ENCODE measurements around the gene SND1.
"Not testable (repeated sequence)": the region's sequence is repeated elsewhere in the genome, so short reads cannot be mapped to it uniquely, and the experiment has no call there.

The SND1 gene

DNA sequence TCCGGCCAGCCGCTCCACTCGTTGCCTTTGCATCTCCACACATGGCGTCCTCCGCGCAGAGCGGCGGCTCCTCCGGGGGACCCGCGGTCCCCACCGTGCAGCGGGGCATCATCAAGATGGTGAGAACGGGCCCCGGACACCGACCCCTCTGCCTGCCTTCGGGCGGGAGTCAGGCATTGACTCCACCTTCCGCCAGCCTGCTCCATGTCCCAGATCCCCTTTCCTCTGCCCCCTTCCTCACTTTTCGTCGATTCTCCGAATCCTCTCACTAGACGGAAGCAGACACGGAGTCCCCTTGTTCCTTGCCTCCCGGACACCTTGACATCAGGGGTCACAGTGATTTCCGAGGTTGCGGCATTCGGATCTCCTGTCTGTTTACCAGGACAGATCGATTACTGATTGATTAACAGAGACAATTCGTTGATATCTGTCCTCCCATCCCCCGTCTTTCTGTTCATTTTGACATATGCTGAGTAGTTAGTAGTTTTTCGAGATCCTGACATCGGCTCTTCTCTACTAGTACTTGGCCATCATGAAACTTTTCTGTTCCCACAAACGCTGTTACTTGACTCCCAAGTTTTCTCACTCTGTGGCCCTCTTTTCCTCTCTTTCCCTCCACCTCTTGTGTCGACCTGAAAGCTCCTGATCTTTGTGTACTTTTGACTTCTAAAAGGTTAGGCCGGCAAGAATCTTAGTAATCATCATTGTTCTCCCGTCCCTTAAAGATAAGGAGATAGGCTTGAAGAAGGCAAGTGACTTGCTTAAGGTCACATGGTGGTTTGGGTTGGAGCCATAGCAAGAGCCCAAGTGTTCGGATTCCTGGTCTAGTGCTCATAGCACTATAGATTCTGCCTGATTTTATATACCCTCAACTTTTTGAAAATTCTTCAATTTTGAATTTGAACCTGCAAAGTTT is 597 bp downstream of the SND1 start:
- no peak for DNase-seq (ENCODE audit: low read depth in 2 of 2)

DNA sequence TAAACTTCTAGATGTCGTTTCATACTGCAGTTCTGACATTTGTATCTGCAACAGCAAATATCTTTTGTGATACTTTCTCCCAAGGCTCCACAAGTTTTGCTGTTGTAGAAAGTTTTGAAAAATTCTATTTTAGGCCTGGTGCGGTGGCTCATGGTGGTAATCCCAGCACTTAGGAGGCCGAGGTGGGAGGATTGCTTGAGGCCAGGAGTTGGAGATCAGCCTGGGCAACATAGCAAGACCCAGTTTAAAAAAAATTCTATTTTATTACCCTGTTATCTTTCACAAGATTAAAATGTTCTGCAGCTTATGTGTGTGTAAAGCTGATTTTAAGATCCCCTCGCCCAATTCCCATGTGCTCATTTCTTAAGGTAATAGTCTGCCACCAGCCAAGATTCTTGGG is 1.4 kb downstream of the SND1 start:
- DNase-seq (ENCODE audit: low read depth in 2 of 2) = no peak

GRCh38 chr7:127654404-127655394 is 2.7 kb downstream of the SND1 start:
- DNase-seq (ENCODE audit: low read depth in 2 of 2) = no peak

DNA sequence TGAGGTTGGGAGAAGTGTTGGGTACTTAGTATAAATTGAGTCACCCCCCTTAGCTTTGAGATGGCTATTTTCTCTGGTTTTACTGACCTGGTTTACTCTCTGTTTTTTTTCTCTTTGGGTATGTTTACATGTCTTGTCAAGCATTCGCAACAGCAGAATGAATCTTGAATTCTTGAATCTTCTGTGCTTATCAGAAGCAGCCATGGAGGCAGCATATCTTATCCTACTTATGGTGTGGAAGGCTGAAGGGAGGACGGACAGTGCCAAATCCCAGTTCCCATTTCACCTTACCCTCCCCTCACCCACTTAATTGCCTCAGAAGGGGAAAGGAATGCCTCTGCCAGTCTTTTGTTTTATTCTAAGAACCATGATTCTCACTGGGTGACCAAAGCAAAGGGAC is 3.7 kb downstream of the SND1 start:
- DNase-seq (ENCODE audit: low read depth in 2 of 2) = no peak

DNA sequence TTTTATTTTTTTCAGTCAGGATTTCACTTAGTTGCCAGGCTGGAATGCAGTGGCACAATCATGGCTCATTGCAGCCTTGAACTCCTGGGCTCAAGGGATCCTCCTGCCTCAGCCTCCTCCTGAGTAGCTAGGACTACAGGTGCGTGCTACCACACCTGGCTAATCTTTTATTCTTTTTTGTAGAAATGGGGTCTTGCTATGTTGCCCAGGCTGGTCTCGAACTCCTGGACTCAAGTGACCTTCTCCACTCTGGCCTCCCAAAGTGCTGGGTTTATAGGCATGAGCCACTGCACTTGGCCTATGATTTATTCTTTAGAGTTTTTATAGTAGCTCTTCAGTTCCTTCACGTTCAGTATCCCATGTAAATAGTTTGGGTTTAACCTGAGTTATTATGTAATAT is 5.5 kb downstream of the SND1 start:
- no peak for DNase-seq (ENCODE audit: low read depth in 2 of 2)

DNA sequence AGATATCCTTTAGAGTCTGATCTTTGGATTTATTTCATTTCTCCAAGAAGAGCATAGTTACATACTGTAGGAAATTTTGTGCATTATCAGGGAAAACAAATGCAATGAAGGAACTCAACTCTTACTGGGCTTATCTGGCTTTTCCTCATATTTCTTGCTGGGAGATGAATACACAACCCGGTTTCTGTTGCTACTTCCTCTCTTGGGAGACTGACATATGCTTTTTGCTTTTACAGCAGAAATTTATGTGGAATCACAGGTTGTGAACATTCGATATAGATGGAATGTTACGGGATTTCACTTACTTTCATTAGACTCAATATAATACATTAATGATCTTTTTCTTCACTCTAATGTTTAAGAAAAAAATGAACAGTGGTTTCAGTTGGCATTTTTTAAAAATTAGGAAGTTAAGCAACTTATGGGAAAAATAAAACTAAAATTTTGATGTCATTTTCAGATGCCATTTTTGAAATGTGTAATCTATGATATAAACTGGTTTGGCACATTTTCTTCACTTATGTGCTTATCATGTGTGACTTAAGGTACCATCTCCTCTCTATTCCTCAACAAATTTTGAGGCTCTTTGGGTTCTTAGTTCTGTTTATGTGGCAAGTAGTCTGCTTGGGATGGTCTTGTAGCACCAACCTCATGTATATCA is 7.1 kb downstream of the SND1 start:
- DNase-seq (ENCODE audit: low read depth in 2 of 2) = no peak

DNA sequence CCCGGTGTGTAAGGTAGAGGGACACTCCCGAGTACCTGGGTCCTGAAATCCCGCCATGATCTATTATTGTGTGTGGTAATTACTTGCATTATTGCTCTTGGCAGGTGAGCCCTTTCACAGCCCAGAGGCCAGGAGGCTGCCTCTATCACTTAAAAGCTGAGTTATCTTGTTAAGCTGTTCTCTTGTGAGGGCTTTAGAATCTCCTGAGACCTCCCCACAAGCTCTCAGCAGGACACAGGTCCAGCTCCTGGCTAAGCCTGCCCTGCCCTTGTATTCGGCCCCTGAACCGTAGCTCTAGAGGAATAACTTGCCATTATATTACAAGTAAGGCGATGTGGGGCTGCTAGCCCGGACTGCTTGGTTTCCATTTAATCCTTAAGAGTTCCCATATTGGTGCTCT is 13.9 kb downstream of the SND1 start:
- DNase-seq (ENCODE audit: low read depth in 2 of 2) = no peak

DNA sequence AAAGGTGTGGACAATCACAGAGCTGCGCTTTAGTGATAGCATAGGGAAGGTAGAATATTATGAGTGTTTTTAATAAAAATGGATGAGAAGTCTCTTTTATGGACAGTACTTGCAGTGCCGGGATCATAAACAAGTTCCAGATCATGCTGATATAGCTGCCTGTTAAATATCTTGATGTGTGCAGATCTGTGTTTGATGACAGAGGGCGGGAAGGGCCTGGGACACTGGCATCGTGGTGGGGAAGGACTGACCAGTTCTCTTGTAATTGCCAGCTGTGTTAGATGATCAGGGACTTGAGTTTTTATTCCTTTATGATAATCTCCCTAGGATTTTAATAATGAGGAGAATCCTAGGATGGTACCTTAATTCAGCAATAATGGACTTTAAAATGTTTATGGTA is 14.6 kb downstream of the SND1 start:
- no peak for DNase-seq (ENCODE audit: low read depth in 2 of 2)

DNA sequence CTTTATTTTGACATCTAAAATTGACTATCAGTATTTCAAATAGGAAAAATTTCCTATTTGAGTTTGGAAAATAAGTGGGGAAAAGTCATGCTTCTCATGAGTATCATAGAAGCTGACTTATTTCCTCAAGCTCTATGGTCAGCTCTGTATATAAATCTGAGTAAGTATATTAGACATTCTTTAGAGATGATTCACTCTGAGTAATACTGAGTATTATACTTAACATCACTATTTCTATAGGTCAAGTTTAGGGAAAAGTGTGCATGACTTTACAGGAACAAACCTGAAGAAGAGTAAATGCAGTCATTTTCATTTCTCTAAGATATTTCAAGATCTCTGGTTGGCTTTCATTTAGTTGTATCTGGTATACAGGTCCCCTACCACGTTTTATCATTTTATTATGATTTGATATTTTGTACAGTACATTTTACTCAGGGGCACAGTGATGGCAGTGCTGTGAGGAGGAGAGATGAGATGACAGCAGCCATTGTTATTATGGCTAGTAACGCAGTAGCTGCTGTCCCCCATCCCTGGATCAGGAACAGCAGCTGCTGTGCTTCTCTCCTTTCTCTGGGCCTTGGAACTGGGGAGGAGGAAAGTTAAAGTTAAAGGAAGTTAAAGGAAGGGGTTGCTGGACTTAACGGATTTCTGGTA is 15.2 kb downstream of the SND1 start:
- no peak for DNase-seq (ENCODE audit: low read depth in 2 of 2)

- no peak for DNase-seq (ENCODE audit: low read depth in 2 of 2)
These were observed 16.0 kb downstream of the SND1 start for GRCh38 chr7:127667759-127668530.

DNA sequence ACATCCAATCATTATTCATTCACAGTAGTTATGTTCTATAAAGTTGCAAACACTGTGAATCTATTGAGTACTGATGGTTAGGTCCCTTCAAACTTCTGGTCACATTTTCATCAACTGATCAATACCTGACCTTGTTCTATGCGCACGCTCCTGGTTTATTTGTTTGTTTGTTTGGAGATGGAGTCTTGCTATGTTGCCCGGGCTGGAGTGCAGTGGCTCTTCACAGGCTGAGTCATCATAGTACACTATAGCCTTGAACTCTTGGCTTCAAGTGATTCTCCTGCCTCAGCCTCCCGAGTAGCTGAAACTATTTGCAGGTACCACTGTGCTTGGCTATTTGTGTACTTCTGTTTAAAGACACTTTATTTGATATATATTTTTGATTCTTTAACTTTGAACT is 19.3 kb downstream of the SND1 start:
- no peak for DNase-seq (ENCODE audit: low read depth in 2 of 2)

GRCh38 chr7:127673902-127674301 is 21.9 kb downstream of the SND1 start:
- DNase-seq (ENCODE audit: low read depth in 2 of 2) = no peak

GRCh38 chr7:127674361-127674760 is 22.4 kb downstream of the SND1 start:
- no peak for DNase-seq (ENCODE audit: low read depth in 2 of 2)

GRCh38 chr7:127674923-127675322 is 22.9 kb downstream of the SND1 start:
- DNase-seq (ENCODE audit: low read depth in 2 of 2) = not testable (repeated sequence)

- DNase-seq (ENCODE audit: low read depth in 2 of 2) = no peak
These were observed 23.7 kb downstream of the SND1 start for GRCh38 chr7:127675721-127676120.

DNA sequence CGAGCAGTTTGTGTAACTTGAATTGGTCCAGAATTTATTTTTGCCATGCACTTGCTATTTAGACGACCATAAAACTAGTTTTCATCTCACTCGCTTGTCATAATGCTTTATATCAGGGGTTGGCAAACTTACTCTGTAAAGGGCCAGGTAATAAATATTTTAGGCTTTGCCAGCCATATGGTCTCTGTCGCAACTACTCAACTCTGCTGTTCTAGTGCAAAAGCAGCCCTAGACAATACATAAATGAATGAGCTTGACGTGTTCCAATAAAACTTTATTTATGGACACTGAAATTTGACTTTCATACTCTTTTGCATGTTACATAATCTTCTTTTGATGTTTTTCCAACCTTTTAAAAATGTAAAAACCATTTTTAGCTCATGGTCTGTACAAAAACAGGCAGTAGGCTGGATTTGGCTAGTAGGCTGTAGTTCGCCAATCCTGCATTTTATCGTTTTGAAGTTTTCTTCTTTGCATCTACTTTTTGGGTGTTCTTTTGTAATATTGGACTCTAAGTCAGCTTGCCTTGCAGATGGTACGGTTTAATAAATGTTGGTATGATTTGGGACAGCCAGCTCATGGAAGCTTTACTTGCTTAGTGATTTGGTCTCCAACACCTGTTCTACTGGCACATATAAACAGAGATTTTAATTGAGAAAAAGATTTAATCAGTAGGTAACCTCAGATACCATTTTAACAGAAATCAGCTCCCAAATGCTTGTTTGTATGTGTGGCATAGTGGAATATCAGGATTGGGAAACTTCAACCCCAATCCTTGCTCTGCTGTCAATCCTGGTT is 25.6 kb downstream of the SND1 start:
- DNase-seq (ENCODE audit: low read depth in 2 of 2) = no peak

DNA sequence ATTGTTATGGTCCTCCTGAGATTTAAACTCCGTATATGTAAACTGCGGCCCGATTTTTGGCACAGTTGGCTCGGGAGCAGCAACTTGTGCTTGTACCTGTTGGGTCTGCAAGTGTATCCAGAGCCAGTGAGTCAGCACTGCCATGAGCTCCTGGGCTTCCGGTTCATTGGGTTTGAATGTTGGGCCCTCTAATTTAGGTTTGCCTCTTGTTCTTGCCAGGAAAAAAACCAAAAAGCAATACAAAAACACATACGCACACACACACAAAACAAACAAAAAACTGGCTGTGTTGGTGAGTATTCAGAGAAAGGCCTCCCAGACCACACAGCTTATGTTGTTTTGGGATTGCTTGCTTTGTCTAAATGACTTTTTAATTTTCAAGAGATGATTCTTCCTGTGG is 26.3 kb downstream of the SND1 start:
- DNase-seq (ENCODE audit: low read depth in 2 of 2) = no peak

DNA sequence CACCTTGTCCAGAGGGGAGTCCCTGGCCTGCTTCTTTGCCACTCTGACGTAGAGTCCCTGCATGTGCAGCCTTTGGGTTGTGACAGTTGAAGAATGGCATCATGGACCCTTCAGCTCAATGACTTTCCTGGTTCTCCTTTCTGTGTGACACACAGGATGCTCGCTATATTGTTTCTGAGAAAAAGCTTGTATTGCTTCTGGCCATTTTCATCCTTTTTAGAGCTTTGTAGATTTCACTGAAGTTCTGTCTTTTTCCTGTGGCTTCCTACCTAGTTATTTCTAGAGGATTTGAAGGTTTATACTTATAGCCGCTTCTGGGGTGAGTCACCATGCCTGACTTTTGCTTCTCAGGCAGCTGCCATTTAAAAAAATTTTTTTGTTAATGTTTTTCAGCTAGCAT is 27.0 kb downstream of the SND1 start:
- no peak for DNase-seq (ENCODE audit: low read depth in 2 of 2)

GRCh38 chr7:127680983-127681382 is 29.0 kb downstream of the SND1 start:
- no peak for DNase-seq (ENCODE audit: low read depth in 2 of 2)

DNA sequence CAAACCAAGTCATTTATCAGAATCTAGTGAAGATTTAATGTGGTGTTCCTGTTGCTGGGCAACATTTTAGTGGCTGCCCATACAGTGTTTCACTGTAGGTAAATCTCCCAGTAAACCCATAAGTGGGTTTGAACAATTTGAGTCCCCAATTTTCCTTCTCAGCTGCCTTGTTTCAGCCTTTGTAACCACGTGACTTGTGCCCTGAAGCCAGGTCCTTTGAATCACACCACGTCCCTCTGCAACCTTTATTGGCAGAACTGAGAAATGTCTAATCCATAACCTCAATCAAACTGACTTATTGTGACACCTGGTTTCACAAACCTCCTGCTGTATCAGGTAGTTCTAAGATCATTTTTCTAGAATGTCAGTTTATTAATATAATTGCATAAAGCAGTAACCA is 30.1 kb downstream of the SND1 start:
- no peak for DNase-seq (ENCODE audit: low read depth in 2 of 2)

Data from stimulated activated CD4-positive, alpha-beta T cell treated with anti-CD3 and anti-CD28 coated beads, Interleukin-4, amount 100 ng/mL, for 48 hours (primary cell).